OCI-LY1 (cell line): ENCODE data around the gene PTPRN2.

Source experiments
- H2AFZ ChIP-seq: fragments of 200-600 bp; sonication (generic), shearing (Covaris generic); 2 replicates; pipeline ENCODE4 v1.6.0; 2014; ENCODE audit warnings: antibody characterized with exemption, mild to moderate bottlenecking, low read length
- H3F3A ChIP-seq: fragments of 200-600 bp; sonication (generic), shearing (Covaris generic); 2 replicates; pipeline ENCODE4 v1.6.0; 2014; ENCODE audit warnings: mild to moderate bottlenecking, antibody characterized with exemption, low read length, moderate library complexity; ENCODE audit not compliant: insufficient read depth
- H3K27ac ChIP-seq: fragments of 200-600 bp; sonication (generic); 2 replicates; pipeline ENCODE4 v1.5.1; 2014; ENCODE audit warnings: low read length, mixed run types, mild to moderate bottlenecking, low read depth; ENCODE audit not compliant: poor library complexity, severe bottlenecking
- H3K27me3 ChIP-seq: fragments of 200-600 bp; sonication (generic); 2 replicates; pipeline ENCODE4 v1.6.0; 2014; ENCODE audit warnings: antibody characterized with exemption, mild to moderate bottlenecking, low read length, moderate library complexity; ENCODE audit not compliant: insufficient read depth
- H3K36me3 ChIP-seq: fragments of 200-600 bp; sonication (generic); 2 replicates; pipeline ENCODE4 v1.6.1; 2014; ENCODE audit warnings: mild to moderate bottlenecking, antibody characterized with exemption, low read length, moderate library complexity, mixed read lengths; ENCODE audit not compliant: insufficient read depth
- H3K4me1 ChIP-seq: fragments of 200-600 bp; sonication (generic); 2 replicates; pipeline ENCODE4 v1.5.1; 2014; ENCODE audit warnings: mild to moderate bottlenecking, low read length, moderate library complexity; ENCODE audit not compliant: insufficient read depth, severe bottlenecking
- H3K4me2 ChIP-seq: fragments of 200-600 bp; sonication (generic), shearing (Covaris generic); 2 replicates; pipeline ENCODE4 v1.6.1; 2014; ENCODE audit warnings: low read length
- H3K4me3 ChIP-seq: fragments of 200-600 bp; sonication (generic); 2 replicates; pipeline ENCODE4 v1.5.1; 2014; ENCODE audit warnings: low read length, low read depth, mild to moderate bottlenecking, mixed read lengths; ENCODE audit not compliant: poor library complexity, severe bottlenecking
- H3K79me2 ChIP-seq: fragments of 200-600 bp; shearing (Covaris generic); 2 replicates; pipeline ENCODE4 v1.6.1; 2016; ENCODE audit warnings: mixed run types, low read length, mixed read lengths; ENCODE audit not compliant: insufficient read depth
- H3K9ac ChIP-seq: fragments of 200-600 bp; sonication (generic), shearing (Covaris generic); 2 replicates; pipeline ENCODE4 v1.6.1; 2014; ENCODE audit warnings: mild to moderate bottlenecking, low read length, mixed read lengths
- H3K9me2 ChIP-seq: fragments of 200-600 bp; sonication (generic), shearing (Covaris generic); 2 replicates; pipeline ENCODE4 v1.6.1; 2014; ENCODE audit warnings: low read depth, mild to moderate bottlenecking, low read length, mixed read lengths
- H3K9me3 ChIP-seq: fragments of 200-600 bp; shearing (Covaris generic); 2 replicates; pipeline ENCODE4 v1.6.1; 2014; ENCODE audit warnings: low read length, mixed read lengths
- H4K20me1 ChIP-seq: fragments of 200-600 bp; sonication (generic), shearing (Covaris generic); 2 replicates; pipeline ENCODE4 v1.6.0; 2016; ENCODE audit warnings: mild to moderate bottlenecking, low read length; ENCODE audit not compliant: insufficient read depth
- CTCF ChIP-seq: fragments of 200-600 bp; sonication (generic), shearing (Covaris generic); IDR thresholded peaks from 2 replicates; pipeline ENCODE4 v1.5.1; 2017; ENCODE audit warnings: mild to moderate bottlenecking, antibody characterized with exemption, low read length, moderate library complexity, mixed read lengths
- EZH2 ChIP-seq: fragments of 200-600 bp; sonication (generic), shearing (Covaris generic); IDR thresholded peaks from 2 replicates; pipeline ENCODE4 v1.8.0; 2017; ENCODE audit warnings: borderline replicate concordance, mixed run types, mild to moderate bottlenecking, antibody characterized with exemption, low read length, moderate library complexity, mixed read lengths

The PTPRN2 gene

GRCh38 chr7:157710396-157710795 is 877.2 kb downstream of the PTPRN2 start:
- Histone ChIP-seq H3K4me2 (no peak overlapping the region), H4K20me1 (no peaks in the 10 kb centered on the region), H3K9ac (no peak overlapping the region), H3K4me3 (no peak overlapping the region), H3K27me3 (no peaks in the 10 kb centered on the region), H3K36me3 (no peaks in the 10 kb centered on the region), H3K9me3 (no peaks in the 10 kb centered on the region), H3K79me2 (no peaks in the 10 kb centered on the region), H3F3A (no peaks in the 10 kb centered on the region), H3K4me1 (no peaks in the 10 kb centered on the region), H3K9me2 (no peaks in the 10 kb centered on the region), H2AFZ (no peak overlapping the region), H3K27ac (no peak overlapping the region)
- no peak for TF ChIP-seq EZH2
- no peak for TF ChIP-seq CTCF

GRCh38 chr7:157709531-157710251 is 877.9 kb downstream of the PTPRN2 start:
- no peaks in the 10 kb centered on the region for H3K79me2 ChIP-seq
- H3K9me2 ChIP-seq, result no peaks in the 10 kb centered on the region
- H3K27ac ChIP-seq, result no peak overlapping the region
- no peaks in the 10 kb centered on the region for H4K20me1 ChIP-seq
- TF ChIP-seq CTCF (no peak), EZH2 (no peak)
- no peak overlapping the region for H2AFZ ChIP-seq
- H3F3A ChIP-seq, result no peaks in the 10 kb centered on the region
- H3K9me3 ChIP-seq, result no peaks in the 10 kb centered on the region
- no peaks in the 10 kb centered on the region for H3K4me1 ChIP-seq
- H3K9ac ChIP-seq, result no peak overlapping the region
- H3K27me3 ChIP-seq, result no peaks in the 10 kb centered on the region
- no peak overlapping the region for H3K4me3 ChIP-seq
- no peak overlapping the region for H3K4me2 ChIP-seq
- H3K36me3 ChIP-seq, result no peaks in the 10 kb centered on the region

GRCh38 chr7:157708919-157709295 is 878.7 kb downstream of the PTPRN2 start:
- Histone ChIP-seq H3K9ac (no peak overlapping the region), H3K27ac (no peak overlapping the region), H3K4me1 (no peaks in the 10 kb centered on the region), H3F3A (no peaks in the 10 kb centered on the region), H3K9me2 (no peaks in the 10 kb centered on the region), H2AFZ (no peak overlapping the region), H3K4me2 (no peak overlapping the region), H3K36me3 (no peaks in the 10 kb centered on the region), H3K27me3 (no peaks in the 10 kb centered on the region; the same call in 1 of the 2 replicates), H3K79me2 (no peaks in the 10 kb centered on the region), H3K4me3 (no peak overlapping the region), H3K9me3 (no peaks in the 10 kb centered on the region), H4K20me1 (no peaks in the 10 kb centered on the region)
- TF ChIP-seq CTCF (no peak), EZH2 (no peak)
